ENCODE results near the gene RHCE.
"Not testable (repeated sequence)": the region's sequence is repeated elsewhere in the genome, so short reads cannot be mapped to it uniquely, and the experiment has no call there.

The RHCE gene

DNA sequence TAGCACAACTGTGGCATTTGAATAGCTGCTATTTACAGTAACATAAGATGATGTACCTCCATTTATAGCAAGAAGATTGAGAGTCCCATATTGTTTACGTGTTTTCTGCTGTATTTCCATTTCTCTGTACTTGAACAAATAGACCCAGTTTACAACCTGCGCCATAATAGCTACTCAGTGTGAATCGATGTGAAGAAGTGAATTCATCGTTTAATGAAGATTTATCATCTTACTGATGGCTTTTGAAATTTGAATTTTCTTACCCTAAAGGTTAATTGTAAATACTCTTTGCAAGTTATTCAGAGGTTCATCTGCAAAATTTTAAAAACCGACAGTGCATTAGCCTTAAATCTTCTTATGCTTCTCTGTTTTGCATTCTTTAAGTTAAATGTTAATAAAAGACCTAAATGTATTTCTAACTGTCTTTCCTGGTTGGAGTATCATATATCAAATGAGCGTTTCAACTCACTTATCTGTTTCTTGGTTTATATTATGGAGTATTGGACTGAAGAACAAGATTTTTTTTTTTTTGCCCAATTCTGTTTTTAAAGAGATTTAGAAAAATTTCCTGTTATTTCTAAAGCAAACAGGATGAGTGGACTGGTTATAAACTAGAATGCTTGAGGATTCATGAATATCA, 12.2 kb upstream of the RHCE start:
- Histone ChIP-seq H3K4me1 (ENCODE audit: control insufficient read depth in 1 of 2, insufficient read depth in 2 of 2, low read length in 2 of 2) (peaks cover 40 to 45% of the 10 kb centered on the region in 2 donors), H3K4me3 (ENCODE audit: low read depth in 1 of 2, low read length in 2 of 2) (peak overlapping the region; percentile 71 to 78), H3K27me3 (ENCODE audit: low read depth, low read length) (no peaks in the 10 kb centered on the region), H3K36me3 (ENCODE audit: control insufficient read depth in 1 of 2, insufficient read depth in 2 of 2, low read length in 2 of 2) (no peaks in the 10 kb centered on the region), H3K9me3 (ENCODE audit: control insufficient read depth in 1 of 2, low read length in 2 of 2) (no peaks in the 10 kb centered on the region), H3K27ac (ENCODE audit: low read length) (no peak overlapping the region)

DNA sequence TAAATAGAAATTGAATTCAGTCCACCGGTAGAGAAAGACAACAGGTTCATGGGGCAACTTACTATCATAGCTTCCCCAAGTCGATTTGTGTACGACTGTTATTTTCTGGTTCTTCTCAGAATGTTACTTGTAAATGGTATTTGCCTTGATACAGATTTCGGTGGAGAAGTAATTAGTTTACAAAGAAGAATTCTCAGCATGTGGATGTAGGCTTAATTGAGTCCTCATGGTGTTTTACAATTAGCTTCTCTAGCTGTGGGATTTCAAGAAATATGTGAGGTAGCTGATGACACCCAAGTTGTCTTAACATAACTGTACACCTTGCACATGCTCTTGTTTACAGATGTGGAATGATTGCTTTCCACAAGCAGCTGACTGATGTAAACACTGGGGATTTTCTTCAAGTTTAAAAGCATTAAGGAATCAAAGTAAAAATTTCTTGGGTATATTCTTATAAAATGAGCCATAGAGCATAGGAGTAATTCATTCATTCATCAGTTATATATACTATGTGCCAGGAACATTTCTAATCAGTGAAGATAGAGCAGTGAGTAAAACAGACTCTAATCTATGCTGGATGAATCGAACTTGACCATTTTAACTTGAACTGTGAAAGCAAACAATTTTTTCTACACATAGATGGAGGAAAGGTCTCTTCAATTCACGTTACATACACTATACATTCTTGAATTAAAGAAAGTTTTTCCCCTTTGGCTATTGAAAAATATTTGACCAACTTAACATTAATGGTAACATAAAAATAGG, 11.5 kb upstream of the RHCE start:
- peaks cover 40 to 45% of the 10 kb centered on the region in 2 donors for H3K4me1 ChIP-seq (ENCODE audit: control insufficient read depth in 1 of 2, insufficient read depth in 2 of 2, low read length in 2 of 2)
- H3K4me3 ChIP-seq (ENCODE audit: low read depth in 1 of 2, low read length in 2 of 2), result peak overlapping the region; percentile 71 to 78
- H3K27me3 ChIP-seq (ENCODE audit: low read depth, low read length), result no peaks in the 10 kb centered on the region
- H3K36me3 ChIP-seq (ENCODE audit: control insufficient read depth in 1 of 2, insufficient read depth in 2 of 2, low read length in 2 of 2), result no peaks in the 10 kb centered on the region
- peak overlapping the region; percentile 76 for H3K27ac ChIP-seq (ENCODE audit: low read length)
- H3K9me3 ChIP-seq (ENCODE audit: control insufficient read depth in 1 of 2, low read length in 2 of 2), result no peaks in the 10 kb centered on the region

DNA sequence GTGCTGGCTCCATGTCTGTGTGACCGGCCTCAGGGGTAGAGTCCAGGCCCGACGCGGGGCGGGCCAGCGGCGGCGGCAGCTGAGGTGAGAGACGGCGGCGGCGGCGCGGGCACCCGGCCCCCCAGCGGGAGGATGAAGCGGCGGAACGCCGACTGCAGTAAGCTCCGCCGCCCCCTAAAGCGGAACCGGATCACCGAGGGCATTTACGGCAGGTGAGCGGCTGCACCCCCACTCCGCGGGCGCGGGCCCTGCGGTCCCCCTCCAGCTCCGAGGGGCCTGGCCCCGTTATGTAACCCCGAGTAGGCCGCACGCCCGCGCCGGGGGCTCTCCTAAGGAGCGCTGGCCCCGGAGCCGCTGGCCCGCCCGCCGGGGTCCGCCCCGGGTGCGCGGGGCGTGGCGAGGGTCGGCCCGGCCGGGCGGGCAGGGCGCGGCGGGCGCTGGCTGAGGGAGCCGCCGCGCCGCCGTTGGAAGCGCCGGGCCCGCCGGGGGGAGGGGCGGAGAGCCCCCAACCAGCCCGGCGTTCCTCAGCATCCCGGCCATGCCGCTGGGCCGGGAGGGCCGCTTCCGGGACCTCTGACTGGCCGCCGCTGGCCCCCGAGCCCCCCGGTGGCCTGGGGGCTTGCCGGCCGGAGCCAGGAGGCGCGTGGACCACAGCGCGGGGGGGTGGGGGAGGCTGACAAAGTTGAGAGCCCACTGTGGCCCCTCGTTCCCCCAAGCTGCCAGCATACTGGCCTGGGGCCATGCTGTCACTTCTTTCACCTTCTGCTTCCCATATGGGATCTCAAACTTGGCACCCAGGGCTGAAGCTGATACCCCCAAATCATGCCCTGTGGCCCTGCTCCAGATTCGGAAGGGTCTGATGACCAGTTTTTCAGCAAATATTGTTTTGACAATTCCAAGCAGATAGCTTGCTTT, 10.6 kb upstream of the RHCE start:
- peak overlapping the region; percentile 71 to 78 for H3K4me3 ChIP-seq (ENCODE audit: low read depth in 1 of 2, low read length in 2 of 2)
- no peaks in the 10 kb centered on the region for H3K9me3 ChIP-seq (ENCODE audit: control insufficient read depth in 1 of 2, low read length in 2 of 2)
- no peaks in the 10 kb centered on the region for H3K36me3 ChIP-seq (ENCODE audit: control insufficient read depth in 1 of 2, insufficient read depth in 2 of 2, low read length in 2 of 2)
- H3K27me3 ChIP-seq (ENCODE audit: low read depth, low read length), result no peaks in the 10 kb centered on the region
- peaks cover 37 to 38% of the 10 kb centered on the region in 2 donors for H3K4me1 ChIP-seq (ENCODE audit: control insufficient read depth in 1 of 2, insufficient read depth in 2 of 2, low read length in 2 of 2)
- peak overlapping the region; percentile 76 for H3K27ac ChIP-seq (ENCODE audit: low read length)

DNA sequence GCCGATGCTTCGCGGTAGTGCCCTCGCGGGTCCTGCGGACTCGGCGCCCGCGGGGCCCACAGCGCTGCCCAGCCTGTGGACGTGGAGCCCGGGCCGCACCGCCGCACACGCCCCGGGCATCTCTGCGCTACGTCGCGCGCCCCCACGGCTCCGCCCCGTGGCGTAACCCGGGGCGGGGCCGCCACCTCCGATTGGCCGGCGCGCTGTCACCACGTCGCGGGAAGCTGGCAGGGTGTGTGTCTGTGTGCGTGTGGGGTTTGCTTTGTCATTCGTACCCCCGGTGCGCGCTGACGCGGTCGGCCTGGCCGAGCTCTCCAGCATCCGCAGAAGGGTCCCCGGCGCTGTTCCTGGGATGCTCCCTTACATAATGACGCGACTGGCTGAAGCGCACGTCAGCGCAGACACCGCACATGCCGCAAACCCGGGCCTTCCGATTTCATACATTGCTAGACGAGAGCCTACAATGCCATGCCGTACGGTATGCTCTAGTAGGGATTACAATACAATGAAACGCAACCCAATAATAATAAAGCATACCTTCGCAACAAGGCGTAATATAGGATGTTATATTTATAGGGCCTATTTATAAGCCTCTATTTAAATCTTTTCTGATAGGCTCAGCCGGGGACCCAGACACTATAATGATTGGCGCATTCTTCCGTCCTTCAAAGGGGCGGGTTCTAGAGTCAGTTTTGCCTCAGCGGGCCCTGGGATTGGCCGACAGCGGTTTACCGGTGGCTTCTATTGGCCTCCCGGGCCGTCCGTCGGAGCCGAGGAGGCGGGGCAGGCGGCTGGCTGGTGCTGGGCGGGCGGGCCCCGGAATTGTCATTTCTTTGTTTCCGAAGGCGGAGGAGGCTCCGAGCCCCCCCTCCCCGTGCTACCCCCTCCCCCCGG, 9.7 kb upstream of the RHCE start, which contains the start of gene MACO1:
Gene MACO1 (plus strand): TSS at position 825 of the 894 bp plus-strand sequence. CDS start 202 bp downstream, outside the sequence.
- peaks cover 28 to 29% of the 10 kb centered on the region in 2 donors for H3K4me1 ChIP-seq (ENCODE audit: control insufficient read depth in 1 of 2, insufficient read depth in 2 of 2, low read length in 2 of 2)
- peak within 1 kb of the TSS; percentile 78 to 94 for H3K4me3 ChIP-seq (ENCODE audit: low read depth in 1 of 2, low read length in 2 of 2)
- H3K27ac ChIP-seq (ENCODE audit: low read length), result peak within 1 kb of the TSS; percentile 95
- H3K27me3 ChIP-seq (ENCODE audit: low read depth, low read length), result no peaks in the 10 kb centered on the region
- H3K9me3 ChIP-seq (ENCODE audit: control insufficient read depth in 1 of 2, low read length in 2 of 2), result no peaks in the 10 kb centered on the region
- no peaks in the 10 kb centered on the region for H3K36me3 ChIP-seq (ENCODE audit: control insufficient read depth in 1 of 2, insufficient read depth in 2 of 2, low read length in 2 of 2)

DNA sequence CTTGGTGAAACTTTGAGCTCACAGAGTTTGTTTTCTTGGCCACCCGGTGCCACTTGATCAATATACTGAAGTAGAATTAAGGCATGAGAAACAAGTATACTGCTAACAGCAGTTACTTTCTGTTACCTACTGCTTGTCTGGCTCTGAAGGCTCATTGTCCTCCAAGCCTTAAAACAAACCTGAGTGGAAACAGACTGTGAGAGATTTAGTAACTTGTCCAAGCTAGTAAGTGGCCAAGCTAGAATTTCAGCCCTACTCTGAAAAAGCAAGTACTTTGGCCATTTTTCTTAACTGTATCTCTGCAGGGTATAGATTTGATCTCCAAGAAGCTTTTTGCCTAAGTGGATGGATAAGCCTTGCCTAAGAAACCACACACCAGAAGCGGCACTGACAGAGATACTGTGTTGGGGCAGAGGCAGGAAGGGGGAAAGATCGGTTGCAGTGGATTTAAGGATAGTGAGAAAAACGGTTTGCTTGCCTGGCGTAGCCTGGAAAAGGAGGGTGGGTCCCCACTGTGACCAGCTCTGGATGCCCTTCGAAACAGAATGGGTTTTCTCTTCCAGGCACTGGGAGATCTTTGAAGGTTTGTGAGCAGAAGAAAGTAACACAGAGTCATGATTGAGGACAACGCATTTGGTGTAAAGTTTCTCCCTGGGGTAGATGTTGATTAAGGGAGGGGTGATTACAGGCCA, 8.0 kb upstream of the RHCE start:
- Histone ChIP-seq H3K27ac (ENCODE audit: low read length) (no peak overlapping the region), H3K9me3 (ENCODE audit: control insufficient read depth in 1 of 2, low read length in 2 of 2) (no peaks in the 10 kb centered on the region)

DNA sequence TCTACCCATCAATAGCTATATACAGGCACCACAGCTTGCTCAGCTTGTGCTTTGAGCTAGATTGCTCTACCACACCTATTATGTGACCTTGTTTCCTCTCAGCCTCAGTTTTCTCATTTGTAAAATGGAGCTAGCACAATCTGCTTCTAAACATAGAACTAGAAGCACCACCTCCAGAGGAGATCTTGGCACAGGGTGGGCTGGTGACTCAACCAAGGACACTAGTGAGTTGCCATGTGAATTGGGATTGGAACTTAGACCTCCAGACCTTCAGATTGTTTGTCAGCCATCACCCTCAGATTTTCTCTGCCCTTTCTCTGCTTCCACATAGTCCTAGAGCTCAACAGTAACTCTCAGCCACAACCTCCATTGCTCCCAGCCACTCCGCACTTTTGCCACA, 7.1 kb upstream of the RHCE start:
- Histone ChIP-seq H3K9me3 (ENCODE audit: control insufficient read depth in 1 of 2, low read length in 2 of 2) (no peaks in the 10 kb centered on the region), H3K27me3 (ENCODE audit: low read depth, low read length) (no peaks in the 10 kb centered on the region), H3K4me3 (ENCODE audit: low read depth in 1 of 2, low read length in 2 of 2) (no peak overlapping the region), H3K36me3 (ENCODE audit: control insufficient read depth in 1 of 2, insufficient read depth in 2 of 2, low read length in 2 of 2) (no peaks in the 10 kb centered on the region), H3K4me1 (ENCODE audit: control insufficient read depth in 1 of 2, insufficient read depth in 2 of 2, low read length in 2 of 2) (peaks cover 5 to 11% of the 10 kb centered on the region in 2 donors), H3K27ac (ENCODE audit: low read length) (no peak overlapping the region)

More for the DNA sequence above, 8.0 kb upstream of the RHCE start:
- Histone ChIP-seq H3K27me3 (ENCODE audit: low read depth, low read length) (no peaks in the 10 kb centered on the region), H3K4me3 (ENCODE audit: low read depth in 1 of 2, low read length in 2 of 2) (no peak overlapping the region), H3K36me3 (ENCODE audit: control insufficient read depth in 1 of 2, insufficient read depth in 2 of 2, low read length in 2 of 2) (no peaks in the 10 kb centered on the region), H3K4me1 (ENCODE audit: control insufficient read depth in 1 of 2, insufficient read depth in 2 of 2, low read length in 2 of 2) (peaks cover 14 to 15% of the 10 kb centered on the region in 2 donors)

DNA sequence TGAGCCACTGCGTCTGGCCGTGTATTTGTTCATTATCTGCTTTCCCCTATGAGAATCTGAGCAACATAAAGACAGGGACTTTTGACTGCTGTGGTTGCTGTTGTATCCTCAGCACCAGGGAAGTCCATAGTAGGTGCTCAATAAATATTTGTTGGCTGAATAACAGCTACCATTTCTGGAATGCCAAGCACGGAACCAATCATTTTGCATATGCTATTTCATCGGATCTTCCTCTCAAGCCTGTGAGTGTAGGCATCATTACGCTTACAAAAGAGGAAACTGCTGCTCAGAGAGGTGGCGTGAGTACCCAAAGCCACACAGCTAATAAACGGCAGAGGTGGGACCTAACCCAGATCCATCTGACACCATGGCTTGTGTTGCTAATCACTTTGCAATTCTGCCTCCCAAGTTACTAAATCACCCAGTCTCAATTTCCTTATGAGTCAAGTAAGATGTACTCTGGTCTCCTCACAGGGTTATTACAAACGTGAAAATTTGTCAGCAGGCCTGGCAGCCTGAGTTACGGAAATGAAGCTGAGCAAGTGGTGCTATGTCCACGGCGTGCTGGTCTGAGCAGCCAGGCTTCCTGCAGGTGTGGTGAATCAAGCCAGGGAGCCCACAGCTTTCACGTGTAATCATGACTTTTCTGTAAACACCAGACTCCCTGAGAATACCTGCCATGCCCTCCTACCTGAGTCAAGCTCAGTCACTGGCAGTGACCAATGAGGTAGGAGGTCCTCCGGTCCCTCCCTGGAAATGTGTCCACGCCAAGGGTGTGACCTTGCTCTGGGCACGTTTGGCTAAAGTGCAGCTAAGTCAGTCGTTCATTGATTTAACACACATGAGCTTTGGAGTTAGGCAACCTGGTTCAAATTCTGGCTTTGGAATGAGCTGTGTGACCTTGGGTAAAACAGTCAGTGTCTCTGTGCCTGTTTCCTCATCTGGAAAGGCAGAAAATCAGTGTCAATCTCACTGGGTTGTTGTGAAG, 4.8 kb upstream of the RHCE start:
- no peaks in the 10 kb centered on the region for H3K9me3 ChIP-seq (ENCODE audit: control insufficient read depth in 1 of 2, low read length in 2 of 2)
- no peaks in the 10 kb centered on the region for H3K36me3 ChIP-seq (ENCODE audit: control insufficient read depth in 1 of 2, insufficient read depth in 2 of 2, low read length in 2 of 2)
- H3K4me1 ChIP-seq (ENCODE audit: control insufficient read depth in 1 of 2, insufficient read depth in 2 of 2, low read length in 2 of 2), result no peaks in the 10 kb centered on the region
- H3K27me3 ChIP-seq (ENCODE audit: low read depth, low read length), result no peaks in the 10 kb centered on the region
- no peak overlapping the region for H3K4me3 ChIP-seq (ENCODE audit: low read depth in 1 of 2, low read length in 2 of 2)
- H3K27ac ChIP-seq (ENCODE audit: low read length), result no peak overlapping the region

DNA sequence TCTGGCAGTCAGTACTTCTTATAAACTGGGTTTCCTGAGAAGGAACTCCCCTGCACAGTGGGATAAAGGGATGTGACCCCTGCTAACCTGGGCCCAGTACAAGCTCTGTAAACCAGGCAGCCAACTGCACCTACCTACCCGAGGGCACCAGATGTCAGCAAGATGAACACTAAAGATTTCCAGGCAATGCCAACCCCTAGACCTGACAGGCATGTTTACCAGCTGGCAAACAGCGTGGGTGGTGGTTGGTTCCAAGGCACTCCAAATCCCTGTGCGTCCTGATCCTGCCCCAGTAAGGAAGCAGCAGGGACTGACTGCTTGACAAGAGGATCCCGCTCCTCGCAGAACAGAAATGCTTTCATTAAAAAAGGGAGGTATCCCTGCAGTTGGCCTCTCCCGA, 2.6 kb upstream of the RHCE start:
- not testable (repeated sequence) for H3K4me1 ChIP-seq (ENCODE audit: control insufficient read depth in 1 of 2, insufficient read depth in 2 of 2, low read length in 2 of 2); H3K27ac ChIP-seq (ENCODE audit: low read length)

DNA sequence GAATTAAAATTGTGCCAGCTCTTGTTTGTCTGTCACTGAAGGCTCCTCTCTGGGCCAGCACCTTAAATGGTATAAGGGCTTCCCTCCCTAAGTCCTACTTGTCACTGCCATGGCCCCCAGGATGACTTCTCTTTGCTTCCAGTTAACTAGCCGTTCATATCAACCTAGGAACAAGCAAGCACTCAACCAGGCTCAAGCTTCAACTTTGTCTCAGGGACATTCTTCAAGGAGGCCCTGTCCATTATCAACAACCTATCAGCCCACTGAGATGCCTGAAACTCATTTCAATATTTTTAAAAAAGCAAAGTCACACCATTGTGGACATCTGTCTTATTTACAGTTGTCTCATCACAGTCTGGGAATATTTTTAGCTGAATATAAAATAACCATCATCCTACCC, 1.3 kb downstream of the RHCE start:
- H3K27me3 ChIP-seq (ENCODE audit: low read depth, low read length); H3K4me1 ChIP-seq (ENCODE audit: control insufficient read depth in 1 of 2, insufficient read depth in 2 of 2, low read length in 2 of 2); H3K27ac ChIP-seq (ENCODE audit: low read length); H3K9me3 ChIP-seq (ENCODE audit: control insufficient read depth in 1 of 2, low read length in 2 of 2); H3K36me3 ChIP-seq (ENCODE audit: control insufficient read depth in 1 of 2, insufficient read depth in 2 of 2, low read length in 2 of 2); H3K4me3 ChIP-seq (ENCODE audit: low read depth in 1 of 2, low read length in 2 of 2): not testable (repeated sequence)

More for the DNA sequence above, 2.6 kb upstream of the RHCE start:
- not testable (repeated sequence) for H3K9me3 ChIP-seq (ENCODE audit: control insufficient read depth in 1 of 2, low read length in 2 of 2); H3K36me3 ChIP-seq (ENCODE audit: control insufficient read depth in 1 of 2, insufficient read depth in 2 of 2, low read length in 2 of 2); H3K4me3 ChIP-seq (ENCODE audit: low read depth in 1 of 2, low read length in 2 of 2); H3K27me3 ChIP-seq (ENCODE audit: low read depth, low read length)
